GM15510 (cell line): ENCODE data around the gene PDLIM4.

ENCODE experiments used
- POLR2A ChIP-seq: IDR thresholded peaks from 3 replicates; pipeline ENCODE4 v1.6.1; 2011; ENCODE audit warnings: borderline replicate concordance; ENCODE audit not compliant: insufficient read length; ENCODE audit errors: extremely low read depth

The PDLIM4 gene

DNA sequence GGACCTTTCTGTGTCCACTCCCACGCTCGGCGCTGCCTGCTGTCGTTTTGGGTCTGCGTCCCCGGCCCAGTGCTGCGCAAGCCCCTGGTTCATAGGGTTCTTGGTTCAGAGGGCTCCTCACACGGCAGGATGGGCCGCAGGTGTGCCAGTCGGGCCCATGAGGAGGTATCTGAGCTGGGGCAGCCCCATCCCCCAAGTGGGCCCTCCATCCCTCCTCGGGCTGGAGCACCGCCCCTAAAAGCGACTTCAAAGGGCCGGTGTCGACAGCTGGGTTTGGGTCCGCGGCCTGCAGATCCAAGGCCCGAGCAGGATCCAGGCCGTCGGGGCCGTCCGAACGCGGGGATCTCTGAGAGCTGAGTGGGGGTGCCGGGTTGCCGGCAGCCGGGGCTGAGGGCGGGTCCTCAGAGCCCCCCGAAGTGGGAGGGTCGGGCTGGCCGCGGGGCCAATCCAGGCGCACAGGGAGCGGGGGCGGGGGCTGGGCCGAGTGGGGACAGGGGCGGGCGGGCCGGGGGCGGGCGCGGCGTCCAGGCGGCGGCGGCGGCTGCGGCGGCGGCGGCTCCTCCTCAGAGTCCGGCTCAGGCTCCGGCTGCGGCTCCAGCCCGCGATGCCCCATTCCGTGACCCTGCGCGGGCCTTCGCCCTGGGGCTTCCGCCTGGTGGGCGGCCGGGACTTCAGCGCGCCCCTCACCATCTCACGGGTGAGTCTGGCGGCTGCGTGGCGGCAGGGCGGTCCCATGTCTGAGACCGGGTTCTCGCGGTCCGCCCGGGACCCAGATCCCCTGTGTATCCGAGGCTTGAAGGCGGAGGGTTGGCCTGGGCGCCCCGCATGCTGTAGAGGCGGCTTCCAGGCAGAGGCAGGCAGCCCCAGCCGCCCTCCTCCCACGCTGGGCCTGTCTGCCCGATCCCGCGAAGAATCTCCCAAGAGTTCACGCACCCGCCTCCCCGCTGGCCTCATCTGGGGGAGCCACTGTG is at the start of gene PDLIM4:
TSS of gene PDLIM4 (plus strand) at position 566 of the 971 bp plus-strand sequence. CDS start at position 605, 39 bp downstream.
- no peak for TF ChIP-seq POLR2A

DNA sequence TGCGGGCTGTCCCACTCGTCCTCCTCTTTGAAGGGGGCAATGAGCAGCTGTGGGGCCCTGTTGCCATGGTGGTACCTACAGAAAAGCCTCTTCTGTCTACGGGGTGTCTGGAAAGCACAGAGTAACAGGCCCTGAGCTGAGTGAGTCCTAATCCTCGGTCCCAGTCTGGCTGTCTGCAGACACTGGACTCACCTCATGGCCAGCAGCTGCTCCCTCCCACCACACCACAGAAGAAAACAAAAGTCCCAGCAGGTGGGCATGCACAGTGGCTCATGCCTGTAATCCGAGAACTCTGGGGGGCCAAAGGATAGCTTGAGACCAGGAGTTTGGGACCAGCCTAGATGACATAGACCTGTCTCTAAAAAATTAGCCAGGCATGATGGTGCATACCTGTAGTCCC is 49.7 kb upstream of the PDLIM4 start:
- TF ChIP-seq POLR2A, result no peak

DNA sequence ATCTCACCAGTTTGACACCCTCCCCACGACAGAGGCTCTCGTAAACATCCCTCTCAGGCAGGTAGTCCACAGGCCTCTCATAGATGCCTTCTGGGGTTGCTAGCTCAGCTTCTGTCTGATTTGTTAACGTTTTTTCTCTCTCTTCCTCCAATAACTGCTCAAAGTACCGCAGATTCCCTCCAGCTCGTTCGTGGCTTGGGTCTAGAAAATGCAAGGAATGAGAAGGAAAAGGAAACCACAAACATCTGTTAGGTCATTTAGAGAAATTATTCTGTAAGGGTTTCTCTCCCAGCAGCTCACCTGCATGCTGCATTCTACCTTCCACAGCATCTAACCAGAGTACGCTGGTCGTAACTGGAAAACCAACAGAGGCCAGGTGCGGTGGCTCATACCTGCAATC is 48.4 kb upstream of the PDLIM4 start:
- TF ChIP-seq POLR2A, result no peak

DNA sequence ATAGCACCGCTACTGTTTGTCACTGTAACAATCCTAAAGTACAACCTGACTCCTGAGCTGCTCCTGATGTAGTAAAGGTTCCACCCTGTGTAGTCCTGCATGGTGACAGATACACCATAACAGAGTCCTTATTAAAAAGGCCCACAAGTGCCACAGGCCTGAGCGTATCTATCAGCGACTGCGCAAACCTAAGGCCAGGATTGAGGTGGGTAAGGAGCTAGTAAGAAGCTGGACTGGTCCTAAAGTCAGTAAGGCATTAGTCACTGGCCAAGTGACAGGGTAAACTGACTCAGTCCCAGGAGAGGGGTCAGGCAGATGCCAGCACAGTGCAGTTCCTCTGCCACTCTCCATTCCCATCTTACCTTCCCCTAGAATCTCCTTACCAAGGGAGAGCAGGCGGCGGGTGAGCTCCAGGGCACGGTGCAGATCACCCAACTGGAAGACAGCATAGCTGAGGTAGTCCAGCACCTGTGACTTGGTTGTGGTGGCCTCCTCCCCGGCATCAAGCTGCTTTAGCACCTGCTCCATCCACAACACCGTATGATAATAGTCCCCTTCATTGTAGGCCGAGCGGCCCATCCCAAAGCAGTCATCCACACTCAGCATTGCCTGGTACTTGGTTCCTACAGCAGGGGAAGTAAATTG is 47.5 kb upstream of the PDLIM4 start:
- no peak for TF ChIP-seq POLR2A

GRCh38 chr5:132210944-132211343 is 46.6 kb upstream of the PDLIM4 start:
- TF ChIP-seq POLR2A, result no peak

DNA sequence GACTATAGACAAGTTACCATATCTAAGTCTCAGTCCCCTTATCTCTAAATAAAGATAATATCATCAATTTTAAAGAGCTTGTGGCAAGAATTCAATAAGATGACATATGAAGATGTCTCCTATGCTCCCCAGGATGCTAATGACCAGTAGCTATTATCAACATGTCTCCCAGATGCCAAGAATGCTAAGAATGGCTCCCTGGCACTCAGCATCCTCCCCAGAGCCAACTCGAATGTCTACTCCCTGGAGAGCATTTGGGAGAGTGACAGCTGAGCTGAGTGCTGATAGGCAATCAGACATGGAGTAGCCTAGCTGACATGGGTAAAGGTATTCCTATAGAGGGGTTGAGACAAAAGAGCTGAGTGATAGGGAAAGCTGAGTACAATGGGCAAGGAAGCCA is 45.7 kb upstream of the PDLIM4 start:
- TF ChIP-seq POLR2A, result no peak

DNA sequence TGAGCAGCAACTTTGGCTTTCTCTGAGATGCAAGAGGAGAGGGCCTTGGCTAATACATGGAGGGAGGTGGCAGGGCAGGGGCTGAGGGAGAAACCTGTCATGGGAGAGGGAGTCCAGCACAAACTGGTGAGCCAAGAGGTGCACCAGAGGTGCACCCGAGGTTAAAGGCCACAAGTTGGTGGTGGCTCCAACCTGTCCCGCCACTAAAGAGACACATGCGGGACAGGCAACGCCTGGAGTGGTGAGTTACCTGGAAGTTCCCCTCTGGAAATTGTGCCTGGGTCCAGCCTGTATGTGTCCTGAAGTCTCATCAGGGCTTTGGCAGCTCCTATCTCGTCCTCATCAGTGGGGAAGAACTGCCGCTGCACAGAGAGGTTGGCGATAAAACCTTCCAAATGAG is 43.8 kb upstream of the PDLIM4 start:
- TF ChIP-seq POLR2A, result no peak

DNA sequence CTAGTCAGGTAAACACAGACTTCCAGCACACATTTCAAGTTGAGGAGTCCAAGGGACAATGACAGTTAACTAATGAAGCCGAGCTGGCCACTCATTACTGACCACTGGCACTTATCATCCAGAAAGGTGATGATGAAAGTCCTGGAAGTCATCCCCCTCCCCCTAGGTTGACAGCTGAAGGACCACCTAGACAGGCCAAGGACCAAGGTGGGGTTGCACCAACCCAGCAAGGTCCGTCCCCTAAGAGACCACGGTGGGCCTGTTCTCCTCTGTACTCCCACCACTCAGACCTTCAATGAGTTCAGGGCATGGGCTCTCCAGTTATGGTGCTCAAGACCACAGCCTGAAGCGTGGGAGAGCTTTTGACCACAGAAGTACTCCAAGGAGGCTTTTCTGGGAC is 43.0 kb upstream of the PDLIM4 start:
- TF ChIP-seq POLR2A, result no peak

DNA sequence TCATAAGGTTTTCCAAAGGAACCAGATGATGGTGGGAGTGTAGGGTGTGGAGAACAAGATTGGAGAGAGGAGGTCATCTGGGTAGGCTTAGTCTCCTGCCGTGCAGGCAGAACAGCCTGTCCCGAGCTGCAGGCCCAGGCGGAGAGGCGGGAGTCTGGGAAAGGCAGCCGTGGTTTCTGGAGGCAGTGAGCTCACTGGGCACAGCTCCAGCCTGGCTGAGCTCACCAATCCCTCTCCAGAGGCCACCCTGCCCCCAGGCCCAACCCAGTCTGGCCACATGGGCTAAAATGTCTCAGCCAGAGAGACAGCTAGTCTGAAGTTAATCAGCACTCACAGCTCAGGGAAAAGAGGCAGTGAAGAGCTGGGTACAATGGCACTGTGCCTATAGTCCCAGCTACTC is 42.2 kb upstream of the PDLIM4 start:
- no peak for TF ChIP-seq POLR2A

DNA sequence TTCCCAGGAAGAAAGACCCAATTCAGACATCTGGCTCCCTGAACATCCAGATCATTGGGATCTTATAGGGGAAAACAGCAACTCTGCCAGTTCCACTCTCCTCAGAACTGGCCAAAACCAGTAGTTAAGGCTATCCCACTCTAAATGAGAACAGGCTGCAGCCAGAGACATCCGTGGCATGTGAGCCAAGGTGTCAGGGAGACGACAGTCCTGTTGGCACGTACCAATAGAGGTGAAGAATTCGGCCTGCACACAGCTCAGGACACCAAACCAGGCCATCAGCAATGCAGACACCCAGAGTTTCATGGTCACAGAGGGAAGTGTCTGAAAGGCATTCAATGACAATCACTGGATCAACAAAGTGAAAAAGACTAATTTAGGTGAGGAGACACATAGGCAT is 39.2 kb upstream of the PDLIM4 start:
- no peak for TF ChIP-seq POLR2A

DNA sequence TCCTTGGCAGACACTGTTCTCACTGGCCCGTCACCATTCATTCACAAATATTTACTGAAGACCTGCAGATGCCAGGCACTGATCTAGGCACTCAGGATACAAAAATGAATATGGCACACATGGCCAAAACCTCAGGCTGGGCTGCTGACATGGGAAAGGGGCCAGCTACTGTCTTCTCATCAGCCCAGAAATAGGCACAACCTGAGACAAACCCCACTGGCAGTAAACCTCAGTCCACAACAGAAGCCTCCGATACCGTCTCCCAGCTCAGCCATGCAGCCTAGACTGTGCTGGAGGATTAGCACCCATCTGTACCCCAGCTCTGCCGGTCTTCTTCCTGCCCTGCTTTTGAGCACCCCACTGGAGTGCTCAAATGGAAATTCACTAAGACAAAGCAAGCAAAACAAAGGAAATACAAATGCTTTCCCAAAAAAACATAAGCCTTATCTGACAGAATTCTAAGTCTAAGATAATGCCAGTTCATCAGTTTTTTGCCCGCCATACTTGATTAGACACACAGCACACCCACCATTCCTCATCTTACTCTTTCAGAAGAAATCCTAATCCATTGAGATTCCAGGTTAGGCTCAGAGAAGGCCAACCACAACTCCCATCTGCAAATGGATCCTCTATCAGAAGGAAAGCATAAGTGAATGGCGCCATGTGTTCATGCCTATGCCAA is 38.1 kb upstream of the PDLIM4 start:
- TF ChIP-seq POLR2A, result no peak

GRCh38 chr5:132219981-132220380 is 37.5 kb upstream of the PDLIM4 start:
- no peak for TF ChIP-seq POLR2A

DNA sequence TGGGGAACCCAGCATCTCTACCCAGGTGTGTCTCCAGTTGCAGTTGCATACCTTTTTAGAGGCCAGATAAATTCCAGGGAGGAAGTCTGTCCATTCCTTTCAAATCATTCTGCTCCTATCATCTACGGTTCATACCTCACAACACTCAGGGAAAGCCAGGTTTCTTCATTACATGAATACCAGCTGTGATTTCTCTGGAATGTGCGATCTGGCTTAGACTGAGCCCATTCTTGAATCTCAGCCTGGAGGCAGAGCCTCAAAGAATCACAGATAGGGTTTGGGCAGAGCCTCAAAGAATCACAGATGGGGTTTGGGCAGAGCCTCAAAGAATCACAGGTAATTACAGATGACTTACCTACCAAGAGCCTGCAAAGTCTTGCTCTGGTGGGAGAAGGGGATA is 37.0 kb upstream of the PDLIM4 start:
- no peak for TF ChIP-seq POLR2A

DNA sequence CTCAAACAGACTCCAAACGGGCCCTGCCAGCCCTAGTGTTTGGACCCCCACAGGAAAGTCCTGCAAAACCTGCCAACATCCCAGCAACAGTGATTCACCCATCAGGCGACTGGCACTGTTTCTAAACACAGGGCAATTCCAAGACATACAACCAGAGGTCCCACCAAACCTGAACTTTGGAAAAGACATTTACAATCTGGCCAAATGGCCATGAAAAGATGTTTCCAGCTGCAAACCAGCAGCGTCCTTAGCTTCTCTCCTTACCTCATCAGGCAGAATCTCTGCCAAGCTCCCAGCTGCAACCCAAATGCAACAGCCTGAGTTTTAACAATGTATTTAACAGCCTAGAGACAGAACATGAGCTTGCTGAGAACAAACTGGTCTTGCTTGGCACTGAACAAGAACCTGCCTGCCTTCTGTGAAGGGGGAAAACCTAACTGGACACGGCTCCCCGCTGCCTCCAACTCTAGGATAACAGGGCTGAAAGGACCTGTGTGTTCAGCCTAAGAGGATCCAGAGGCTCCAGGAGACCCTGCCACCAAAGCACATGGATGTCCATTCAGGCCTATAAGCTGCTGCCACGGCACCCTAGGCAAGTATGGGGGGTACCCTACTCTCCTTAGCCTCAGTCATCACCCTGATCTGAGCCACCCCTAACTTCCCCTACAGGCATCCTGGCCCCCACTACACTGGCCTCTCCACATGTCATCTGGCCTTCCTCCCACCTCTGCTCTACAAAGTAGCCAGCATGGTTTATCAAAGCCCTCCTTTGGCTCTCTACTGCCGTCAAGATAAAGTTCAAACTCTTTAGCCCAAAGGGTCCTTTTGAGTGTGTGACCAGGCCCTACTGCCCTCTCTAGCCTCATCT is 35.5 kb upstream of the PDLIM4 start:
- TF ChIP-seq POLR2A, result no peak

- no peak for TF ChIP-seq POLR2A
Observed at GRCh38 chr5:132222649-132223038, 34.9 kb upstream of the PDLIM4 start.

- TF ChIP-seq POLR2A, result no peak
Observed at GRCh38 chr5:132223861-132224260, 33.6 kb upstream of the PDLIM4 start.
